ENCODE measurements around the gene ALDH3B2. TPM values are rescaled to one million over a fixed set of nuclear protein-coding genes. Genes with fewer than 3 reads are reported as not detected.
"Not testable (repeated sequence)": the region's sequence is repeated elsewhere in the genome, so short reads cannot be mapped to it uniquely, and the experiment has no call there.

The ALDH3B2 gene
- total RNA-seq, 2 experiments from 2014 or later: not detected

DNA sequence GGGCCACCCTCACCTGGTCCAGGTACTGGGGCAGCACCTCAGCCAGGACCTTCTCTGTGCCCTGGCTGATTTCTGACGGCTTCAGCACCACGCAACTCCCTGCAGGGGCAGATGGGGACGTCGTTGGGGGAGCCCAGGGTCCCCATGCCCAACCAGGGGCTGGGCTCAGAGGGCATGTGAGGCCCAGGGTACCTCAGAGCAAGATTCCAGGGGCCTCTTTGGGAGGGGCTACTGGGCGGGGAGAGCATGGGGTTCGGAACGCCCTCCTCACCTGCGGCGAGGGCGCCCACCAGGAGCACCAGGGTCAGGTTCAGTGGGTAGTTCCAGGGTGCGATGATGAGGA is 8.1 kb downstream of the ALDH3B2 start:
- ChIA-PET CTCF (interaction anchor here (1.2 kb wide), 1 partner anchor 36 kb away, joined by 3 read pairs; no protein-coding TSS in a partner anchor), POLR2A (no interaction called here)
- Mint-ChIP-seq H3K27me3 (ENCODE audit: low read depth) (no peaks in the 10 kb centered on the region), H3K36me3 (ENCODE audit: low read depth) (no peaks in the 10 kb centered on the region), H3K9me3 (ENCODE audit: insufficient read depth) (no peaks in the 10 kb centered on the region), H3K4me3 (no peak overlapping the region), H3K4me1 (ENCODE audit: low read depth) (no peaks in the 10 kb centered on the region), H3K27ac (no peak overlapping the region)
- ATAC-seq (no peak), DNase-seq (no peak)

DNA sequence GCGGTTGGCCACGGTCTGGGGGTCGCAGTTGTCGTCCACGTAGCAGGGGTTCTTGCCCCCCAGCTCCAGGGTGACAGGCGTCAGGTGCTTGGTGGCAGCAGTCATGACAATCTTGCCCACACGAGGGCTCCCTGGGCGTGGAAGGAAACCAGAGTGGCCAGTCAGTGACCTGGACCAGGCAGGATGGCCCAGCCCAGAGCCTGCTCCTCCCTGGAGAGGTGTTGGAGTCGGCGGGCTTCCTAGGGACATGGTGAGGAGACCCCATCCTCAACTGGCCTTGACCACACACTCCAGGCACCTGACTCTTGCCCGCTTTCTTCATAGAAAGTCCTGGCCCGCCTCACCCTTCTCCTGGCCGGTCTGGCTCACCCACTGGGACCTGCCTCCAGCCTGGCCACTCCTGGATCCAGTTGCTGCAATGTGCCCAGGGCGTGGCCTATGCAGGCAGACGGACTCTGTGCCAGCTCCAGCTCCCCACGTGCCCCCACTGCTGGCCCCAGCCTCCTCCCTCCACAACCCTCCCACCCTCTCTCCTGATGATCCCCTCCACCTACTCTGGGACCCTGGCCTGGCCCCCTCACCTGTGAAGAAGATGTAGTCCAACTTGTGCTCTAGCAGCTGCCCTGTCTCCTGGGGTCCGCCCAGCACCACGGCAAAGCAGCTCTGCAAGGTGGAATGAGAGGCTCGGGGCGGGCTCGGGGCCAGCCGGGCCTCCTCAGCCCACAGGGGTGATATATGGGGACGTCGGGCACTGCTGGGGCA is 8.7 kb downstream of the ALDH3B2 start:
- no peaks in the 10 kb centered on the region for H3K9me3 Mint-ChIP-seq (ENCODE audit: insufficient read depth)
- H3K27ac Mint-ChIP-seq: no peak overlapping the region
- ChIA-PET CTCF (no interaction called here), POLR2A (no interaction called here)
- DNase-seq (no peak), ATAC-seq (no peak)
- H3K36me3 Mint-ChIP-seq (ENCODE audit: low read depth): no peaks in the 10 kb centered on the region
- H3K4me3 Mint-ChIP-seq: no peak overlapping the region
- H3K4me1 Mint-ChIP-seq (ENCODE audit: low read depth): no peaks in the 10 kb centered on the region
- no peaks in the 10 kb centered on the region for H3K27me3 Mint-ChIP-seq (ENCODE audit: low read depth)

DNA sequence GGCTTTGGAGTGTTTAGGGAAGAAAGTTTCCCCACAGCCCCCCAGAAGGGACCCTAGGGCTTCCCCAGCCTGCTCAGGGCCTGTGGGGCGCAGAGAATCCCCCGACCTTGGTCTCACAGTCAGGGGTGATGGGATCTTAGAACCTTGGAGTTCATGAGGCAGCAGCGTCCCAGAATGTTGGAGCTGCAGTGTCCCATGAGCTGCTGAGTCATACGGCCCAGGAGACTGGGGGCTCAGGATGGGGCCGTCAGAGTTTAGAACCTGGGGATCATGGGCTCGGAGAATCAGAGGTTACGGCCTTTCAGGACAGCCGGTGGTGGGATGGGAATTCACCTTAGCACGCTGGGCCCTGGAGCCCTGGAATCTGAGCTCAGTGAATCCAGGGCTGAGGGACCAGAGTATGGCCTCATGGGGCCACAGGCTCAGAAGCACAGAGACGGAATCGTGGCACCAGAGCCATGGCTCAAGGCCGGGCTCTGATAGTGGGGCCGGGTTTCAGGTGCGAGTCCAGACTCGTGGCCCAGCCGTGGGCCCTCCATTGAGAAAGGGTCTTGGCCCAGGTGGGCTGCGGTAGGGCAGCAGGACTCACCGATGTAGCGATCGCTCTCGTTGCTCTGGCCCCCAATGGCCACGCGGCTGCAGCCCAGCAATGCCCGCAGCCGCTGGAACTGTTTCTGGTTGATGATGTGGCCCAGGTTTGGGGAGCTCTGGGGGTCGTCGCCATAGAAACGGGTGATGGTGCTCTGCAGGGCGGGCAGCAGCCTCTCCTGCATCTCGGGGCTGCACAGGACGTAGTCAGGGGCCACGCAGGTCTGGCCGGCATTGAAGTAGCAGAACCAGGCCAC is 9.5 kb downstream of the ALDH3B2 start:
- Mint-ChIP-seq H3K36me3 (ENCODE audit: low read depth) (no peaks in the 10 kb centered on the region), H3K9me3 (ENCODE audit: insufficient read depth) (no peaks in the 10 kb centered on the region), H3K27me3 (ENCODE audit: low read depth) (no peaks in the 10 kb centered on the region), H3K4me1 (ENCODE audit: low read depth) (no peaks in the 10 kb centered on the region), H3K4me3 (no peak overlapping the region), H3K27ac (no peak overlapping the region)
- ATAC-seq: no peak
- ChIA-PET POLR2A (no interaction called here), CTCF (no interaction called here)
- DNase-seq: no peak

DNA sequence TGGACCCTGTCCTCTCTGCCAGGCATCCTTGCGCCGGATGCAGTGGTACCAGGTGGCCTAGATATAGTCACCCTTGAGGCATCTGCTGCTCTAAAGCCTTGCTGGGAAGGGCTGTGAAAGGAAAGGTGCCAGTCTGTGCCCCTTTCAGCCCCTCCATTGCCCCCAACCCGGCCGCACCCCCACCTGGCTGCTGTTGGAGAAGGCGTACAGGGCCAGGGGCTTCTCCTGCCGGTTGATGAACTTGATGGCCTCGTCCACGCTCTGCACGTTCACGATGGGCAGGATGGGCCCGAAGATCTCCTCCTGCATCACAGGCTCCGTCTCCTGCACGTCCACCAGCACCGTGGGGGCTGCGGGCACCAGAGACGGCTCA is 10.2 kb downstream of the ALDH3B2 start:
- H3K27me3 Mint-ChIP-seq (ENCODE audit: low read depth): no peaks in the 10 kb centered on the region

DNA sequence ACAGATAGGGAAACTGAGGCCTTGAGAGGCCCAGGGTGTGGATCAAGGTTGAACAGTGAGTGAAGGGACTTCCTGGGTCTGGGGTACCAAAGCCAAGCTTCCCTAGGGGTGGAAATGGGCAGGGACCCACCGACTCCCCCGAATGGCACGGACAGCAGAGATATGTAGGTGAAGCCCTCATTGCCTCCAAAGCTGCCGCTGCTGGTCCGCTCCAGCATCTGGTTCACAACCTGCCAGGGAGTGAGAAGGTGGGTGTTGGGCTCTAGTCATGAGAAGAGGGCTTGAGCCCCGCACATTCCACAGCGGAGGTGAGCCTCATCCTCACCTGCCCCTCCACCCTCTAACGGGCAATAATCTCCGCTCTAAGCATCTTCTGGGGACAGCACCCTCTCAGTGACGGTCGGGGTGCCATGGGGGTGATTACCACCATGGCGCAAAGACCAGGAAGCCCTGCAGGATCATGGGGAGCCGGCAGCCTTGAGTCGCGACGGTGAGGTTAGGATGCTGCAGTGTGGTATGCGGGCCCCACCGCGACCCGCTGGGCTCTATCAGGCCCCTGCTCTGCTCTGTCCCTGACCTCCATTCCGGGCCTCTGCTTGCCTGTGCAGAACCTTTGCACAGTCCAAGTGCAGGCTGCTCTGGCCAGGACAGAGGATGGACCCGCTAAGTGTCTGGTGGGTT is 10.8 kb downstream of the ALDH3B2 start:
- no peak overlapping the region for H3K4me3 Mint-ChIP-seq
- no peaks in the 10 kb centered on the region for H3K27me3 Mint-ChIP-seq (ENCODE audit: low read depth)
- ChIA-PET CTCF (interaction anchor here (2.2 to 6.8 kb wide), 2 partner anchors 16 to 34 kb away, joined by 11 to 81 read pairs; partner anchors contain the start of genes ACY3 and NUDT8), POLR2A (no interaction called here)
- H3K36me3 Mint-ChIP-seq (ENCODE audit: low read depth): no peaks in the 10 kb centered on the region
- H3K27ac Mint-ChIP-seq: no peak overlapping the region
- peaks cover 7% of the 10 kb centered on the region for H3K4me1 Mint-ChIP-seq (ENCODE audit: low read depth)
- no peak for ATAC-seq
- H3K9me3 Mint-ChIP-seq (ENCODE audit: insufficient read depth): no peaks in the 10 kb centered on the region
- DNase-seq: no peak

More for the DNA sequence above, 10.2 kb downstream of the ALDH3B2 start:
- Mint-ChIP-seq H3K4me3 (no peak overlapping the region), H3K9me3 (ENCODE audit: insufficient read depth) (no peaks in the 10 kb centered on the region), H3K36me3 (ENCODE audit: low read depth) (no peaks in the 10 kb centered on the region), H3K27ac (no peak overlapping the region), H3K4me1 (ENCODE audit: low read depth) (peaks cover 2% of the 10 kb centered on the region)
- DNase-seq: no peak
- ChIA-PET POLR2A (no interaction called here), CTCF (no interaction called here)
- no peak for ATAC-seq

DNA sequence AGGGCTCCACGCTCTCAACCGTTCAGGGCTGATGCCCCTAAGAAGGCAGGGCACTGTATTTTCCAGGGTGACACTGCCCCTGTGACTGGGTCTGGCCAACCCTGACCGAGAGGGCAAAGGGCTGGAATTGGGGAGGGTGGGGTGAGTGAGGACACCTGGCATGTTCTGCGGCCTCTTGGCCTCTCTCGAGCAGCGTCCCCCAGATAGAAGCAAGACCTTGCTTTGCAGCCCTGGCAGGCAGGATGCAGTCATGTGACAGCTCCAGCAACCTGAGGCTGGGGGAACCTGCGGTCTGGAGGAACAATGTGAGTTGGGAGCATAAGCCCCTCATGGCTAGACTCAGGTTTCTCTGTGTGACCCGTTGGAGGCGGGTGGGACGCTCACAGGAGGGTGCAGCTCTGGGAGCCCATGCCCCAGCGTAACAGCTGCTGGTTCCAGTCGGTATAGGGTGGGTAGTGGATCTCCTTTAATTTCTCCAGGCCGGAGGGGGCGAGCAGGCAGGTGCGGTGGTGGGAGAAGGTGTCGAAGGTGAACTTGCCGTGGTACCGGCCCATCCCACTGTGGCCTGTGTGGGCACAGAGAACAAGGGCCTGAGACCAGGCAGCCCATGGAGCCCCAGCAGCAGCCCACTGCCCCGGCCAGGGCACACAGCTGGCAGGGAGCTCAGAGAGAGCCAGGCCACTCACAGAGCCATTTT is 11.4 kb downstream of the ALDH3B2 start:
- peaks cover 8% of the 10 kb centered on the region for H3K4me1 Mint-ChIP-seq (ENCODE audit: low read depth)
- H3K27me3 Mint-ChIP-seq (ENCODE audit: low read depth): no peaks in the 10 kb centered on the region
- no peak overlapping the region for H3K27ac Mint-ChIP-seq
- ATAC-seq (no peak), DNase-seq (no peak)
- ChIA-PET POLR2A (no interaction called here), CTCF (interaction anchor here (2.2 to 6.8 kb wide), 2 partner anchors 15 to 33 kb away, joined by 11 to 81 read pairs; partner anchors contain the start of genes ACY3 and NUDT8)
- H3K9me3 Mint-ChIP-seq (ENCODE audit: insufficient read depth): no peaks in the 10 kb centered on the region
- no peaks in the 10 kb centered on the region for H3K36me3 Mint-ChIP-seq (ENCODE audit: low read depth)
- no peak overlapping the region for H3K4me3 Mint-ChIP-seq

DNA sequence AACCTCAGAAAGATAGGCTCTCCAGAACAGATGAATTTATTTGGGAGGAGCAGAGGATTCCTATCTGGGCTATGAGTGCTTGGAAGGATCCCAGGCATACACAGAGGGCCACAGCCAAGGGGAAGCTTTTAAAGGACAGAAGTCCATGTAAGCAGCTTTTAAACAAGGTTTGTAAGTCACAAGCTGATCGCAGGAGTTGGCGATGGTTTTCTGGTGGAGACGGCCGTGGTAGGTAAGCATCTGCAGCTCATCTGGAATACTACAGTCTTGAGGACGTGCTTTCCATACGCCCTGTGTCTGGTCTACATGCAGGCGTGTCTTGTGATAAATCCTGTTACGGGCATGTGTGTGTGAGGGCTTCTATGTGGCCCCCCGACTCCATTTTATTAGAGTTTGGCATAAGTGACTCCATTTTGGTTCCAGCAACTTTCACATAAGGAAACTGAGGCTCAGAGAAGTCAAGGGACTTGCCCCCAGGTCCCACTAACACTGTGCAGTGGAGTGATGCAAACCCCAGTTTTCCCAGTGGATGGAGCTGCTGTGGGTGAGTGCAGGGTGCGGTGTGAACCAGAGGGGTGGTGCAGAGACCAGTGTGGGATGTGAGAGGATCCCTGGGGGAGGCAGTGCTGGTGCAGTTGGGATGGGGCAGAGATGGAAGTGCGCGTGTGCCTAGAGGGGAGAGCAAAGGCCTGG is 12.1 kb downstream of the ALDH3B2 start:
- Mint-ChIP-seq H3K4me1 (ENCODE audit: low read depth) (peaks cover 8% of the 10 kb centered on the region), H3K27me3 (ENCODE audit: low read depth) (no peaks in the 10 kb centered on the region), H3K27ac (no peak overlapping the region), H3K36me3 (ENCODE audit: low read depth) (no peaks in the 10 kb centered on the region), H3K9me3 (ENCODE audit: insufficient read depth) (no peaks in the 10 kb centered on the region), H3K4me3 (no peak overlapping the region)
- ChIA-PET CTCF (interaction anchor here (2.2 to 6.8 kb wide), 2 partner anchors 14 to 32 kb away, joined by 11 to 81 read pairs; partner anchors contain the start of genes ACY3 and NUDT8), POLR2A (no interaction called here)
- DNase-seq (no peak), ATAC-seq (no peak)

DNA sequence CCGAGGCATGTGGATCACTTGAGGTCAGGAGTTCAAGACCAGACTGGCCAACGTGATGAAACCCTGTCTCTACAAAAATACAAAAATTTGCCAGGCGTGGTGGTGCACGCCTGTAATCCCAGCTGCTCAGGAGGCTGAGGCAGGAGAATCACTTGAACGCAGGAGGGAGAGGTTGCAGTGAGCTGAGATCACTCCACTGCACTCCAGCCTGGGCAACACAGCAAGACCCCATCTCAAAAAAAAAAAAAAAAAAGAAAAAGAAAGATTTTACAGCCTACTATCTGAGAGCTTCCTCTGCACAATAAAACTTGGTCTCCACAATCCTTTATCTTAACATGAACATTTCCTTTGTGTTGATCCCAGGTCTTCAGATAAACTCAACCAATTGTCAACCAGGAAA is 13.7 kb downstream of the ALDH3B2 start:
- CTCF ChIA-PET: interaction anchor here (6.8 kb wide), 1 partner anchor 13 kb away, joined by 81 read pairs; the partner anchor contains the start of gene ACY3
- DNase-seq; H3K36me3 Mint-ChIP-seq (ENCODE audit: low read depth); H3K9me3 Mint-ChIP-seq (ENCODE audit: insufficient read depth); H3K27ac Mint-ChIP-seq; H3K4me3 Mint-ChIP-seq; H3K4me1 Mint-ChIP-seq (ENCODE audit: low read depth); H3K27me3 Mint-ChIP-seq (ENCODE audit: low read depth); POLR2A ChIA-PET; ATAC-seq: not testable (repeated sequence)

DNA sequence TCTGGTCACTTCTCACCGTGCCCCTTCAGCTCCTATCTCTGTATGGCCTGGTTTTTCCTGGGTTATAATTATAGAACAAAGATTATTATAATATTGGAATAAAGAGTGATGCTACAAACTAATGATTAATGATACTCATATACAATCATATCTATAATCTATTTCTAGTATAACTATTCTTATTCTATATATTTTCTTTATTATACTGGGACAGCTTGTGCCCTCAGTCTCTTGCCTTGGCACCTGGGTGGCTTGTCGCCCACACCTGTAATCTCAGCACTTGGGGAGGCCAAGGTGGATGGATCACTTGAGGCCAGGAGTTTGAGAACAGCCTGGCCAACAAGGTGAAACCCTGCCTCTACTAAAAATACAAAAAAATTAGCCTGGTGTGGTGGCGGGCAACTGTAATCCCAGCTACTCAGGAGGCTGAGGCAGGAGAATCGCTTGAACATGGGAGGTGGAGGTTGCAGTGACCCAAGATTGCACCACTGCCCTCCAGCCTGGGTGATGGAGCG is 14.7 kb downstream of the ALDH3B2 start:
- not testable (repeated sequence) for H3K9me3 Mint-ChIP-seq (ENCODE audit: insufficient read depth); DNase-seq; H3K27me3 Mint-ChIP-seq (ENCODE audit: low read depth); H3K4me1 Mint-ChIP-seq (ENCODE audit: low read depth); ATAC-seq; H3K4me3 Mint-ChIP-seq; H3K27ac Mint-ChIP-seq; H3K36me3 Mint-ChIP-seq (ENCODE audit: low read depth)
- ChIA-PET CTCF (interaction anchor here (0.7 to 6.8 kb wide), 9 partner anchors 12 to 90 kb away, joined by 3 to 81 read pairs (median 5); partner anchors contain the start of genes ACY3 and NUDT8), POLR2A (interaction anchor here (1.0 kb wide), 1 partner anchor 45 kb away, joined by 3 read pairs; no protein-coding TSS in a partner anchor)

DNA sequence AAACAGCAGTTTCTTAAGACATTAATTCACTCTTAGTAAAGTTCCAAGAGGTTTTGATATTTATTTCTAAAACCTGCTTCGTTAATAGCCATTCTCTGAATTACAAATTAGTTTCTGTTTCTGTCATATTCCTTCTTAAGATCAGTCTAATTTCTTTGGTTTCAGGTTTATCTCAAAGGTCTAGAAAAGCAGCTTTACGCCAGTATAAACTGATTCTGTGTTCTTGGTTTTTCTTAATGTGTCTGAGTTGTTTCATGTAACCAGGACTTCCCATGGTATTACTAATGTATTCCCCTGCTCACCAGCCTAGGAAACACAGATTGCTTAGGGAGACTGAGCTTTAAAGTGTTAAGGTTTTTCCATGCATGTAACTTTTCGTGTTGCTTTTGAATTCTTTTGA is 17.1 kb downstream of the ALDH3B2 start:
- Mint-ChIP-seq H3K36me3 (ENCODE audit: low read depth) (peaks cover 6% of the 10 kb centered on the region), H3K4me3 (no peak overlapping the region), H3K9me3 (ENCODE audit: insufficient read depth) (peaks cover 6% of the 10 kb centered on the region), H3K27me3 (ENCODE audit: low read depth) (no peaks in the 10 kb centered on the region), H3K4me1 (ENCODE audit: low read depth) (peaks cover 8% of the 10 kb centered on the region), H3K27ac (no peak overlapping the region)
- DNase-seq (no peak), ATAC-seq (no peak)
- POLR2A ChIA-PET: interaction anchor here (0.9 to 1.0 kb wide), 2 partner anchors 11 to 27 kb away, joined by 3 read pairs; partner anchors contain the start of gene NUDT8
- CTCF ChIA-PET: interaction anchor here (1.4 to 6.8 kb wide), 4 partner anchors 9 to 43 kb away, joined by 3 to 81 read pairs (median 35); partner anchors contain the start of genes ACY3 and NUDT8

All from activated CD8-positive, alpha-beta T cell treated with anti-CD3 and anti-CD28 coated beads, Interleukin-2, amount 10 ng/mL, durations not matched to agents 7 days and 5 days (primary cell).